HG03159 (cell line): Measurements from ENCODE around the gene STK32B.
"Not testable (repeated sequence)": the region's sequence is repeated elsewhere in the genome, so short reads cannot be mapped to it uniquely, and the experiment has no call there.

Experiments
- ATAC-seq: cut with Tn5 transposase; IDR thresholded peaks from one replicate; pipeline ENCODE4 v1.9.1; 2021; ENCODE audit warnings: mild to moderate bottlenecking, moderate library complexity; ENCODE audit not compliant: unreplicated experiment

Gene STK32B

GRCh38 chr4:5051278-5052203, at the start of gene STK32B:
STK32B (plus strand) TSS chr4:5051480.
- no peak for ATAC-seq

- ATAC-seq, result not testable (repeated sequence)
Observed at GRCh38 chr4:5001641-5002040, 49.6 kb upstream of the STK32B start.

- ATAC-seq, result no peak
Observed at GRCh38 chr4:5003372-5003857, 47.9 kb upstream of the STK32B start.

GRCh38 chr4:5003918-5004317, 47.4 kb upstream of the STK32B start:
- no peak for ATAC-seq

- ATAC-seq, result no peak
Observed at GRCh38 chr4:5004496-5004895, 46.8 kb upstream of the STK32B start.

- not testable (repeated sequence) for ATAC-seq
Observed at GRCh38 chr4:5006932-5007331, 44.3 kb upstream of the STK32B start.

GRCh38 chr4:5009796-5010195, 41.5 kb upstream of the STK32B start:
- ATAC-seq, result no peak

GRCh38 chr4:5010984-5011383, 40.3 kb upstream of the STK32B start:
- no peak for ATAC-seq

- ATAC-seq, result no peak
Observed at GRCh38 chr4:5012244-5012898, 38.9 kb upstream of the STK32B start.

- no peak for ATAC-seq
Observed at GRCh38 chr4:5012958-5013357, 38.3 kb upstream of the STK32B start.

- ATAC-seq, result no peak
Observed at GRCh38 chr4:5014007-5014682, 37.1 kb upstream of the STK32B start.

GRCh38 chr4:5018096-5018495, 33.2 kb upstream of the STK32B start:
- ATAC-seq, result no peak

GRCh38 chr4:5018603-5019002, 32.7 kb upstream of the STK32B start:
- ATAC-seq, result no peak

- no peak for ATAC-seq
Observed at GRCh38 chr4:5019274-5019673, 32.0 kb upstream of the STK32B start, which contains the start of gene CYTL1. CYTL1 (minus strand) TSS chr4:5019458; CDS start chr4:5019445, 13 bp downstream.

- ATAC-seq, result no peak
Observed at GRCh38 chr4:5019796-5020195, 31.5 kb upstream of the STK32B start.

- no peak for ATAC-seq
Observed at GRCh38 chr4:5020341-5020740, 30.9 kb upstream of the STK32B start.

- ATAC-seq, result no peak
Observed at GRCh38 chr4:5021546-5021945, 29.7 kb upstream of the STK32B start.

- ATAC-seq, result no peak
Observed at GRCh38 chr4:5024673-5025072, 26.6 kb upstream of the STK32B start.

- ATAC-seq, result no peak
Observed at GRCh38 chr4:5026371-5026770, 24.9 kb upstream of the STK32B start.

GRCh38 chr4:5027346-5027745, 23.9 kb upstream of the STK32B start:
- ATAC-seq, result no peak

GRCh38 chr4:5028480-5028879, 22.8 kb upstream of the STK32B start:
- ATAC-seq, result no peak
